ENCODE data around the gene NRP2.

NRP2 gene

DNA sequence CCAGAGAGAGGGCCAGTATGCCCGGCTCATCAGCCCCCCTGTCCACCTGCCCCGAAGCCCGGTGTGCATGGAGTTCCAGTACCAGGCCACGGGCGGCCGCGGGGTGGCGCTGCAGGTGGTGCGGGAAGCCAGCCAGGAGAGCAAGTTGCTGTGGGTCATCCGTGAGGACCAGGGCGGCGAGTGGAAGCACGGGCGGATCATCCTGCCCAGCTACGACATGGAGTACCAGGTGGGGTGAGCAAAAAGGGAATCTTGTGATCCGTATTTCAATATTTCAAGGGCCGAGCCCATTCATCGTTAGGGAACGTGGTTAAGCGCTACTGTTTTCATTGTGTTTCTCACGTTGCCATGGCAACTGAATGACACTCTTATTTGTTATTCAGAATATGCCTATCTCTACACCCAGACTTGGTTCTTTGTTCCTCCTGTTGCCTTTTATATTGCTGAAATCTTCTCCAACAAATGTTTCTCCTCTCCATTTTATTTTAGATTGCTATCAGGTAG is 81.5 kb downstream of the NRP2 start:
- no peaks in the 10 kb centered on the region for H3K4me1 ChIP-seq (ENCODE audit: low read depth, poor library complexity, severe bottlenecking)
- no peaks in the 10 kb centered on the region for H3K79me2 ChIP-seq (ENCODE audit: insufficient read depth, low read depth)
- H3K36me3 ChIP-seq (ENCODE audit: insufficient read depth): no peaks in the 10 kb centered on the region
- H4K20me1 ChIP-seq (ENCODE audit: insufficient read depth): no peaks in the 10 kb centered on the region
- H2AFZ ChIP-seq (ENCODE audit: low read depth): no peak overlapping the region
- TF ChIP-seq, protein P1, sequence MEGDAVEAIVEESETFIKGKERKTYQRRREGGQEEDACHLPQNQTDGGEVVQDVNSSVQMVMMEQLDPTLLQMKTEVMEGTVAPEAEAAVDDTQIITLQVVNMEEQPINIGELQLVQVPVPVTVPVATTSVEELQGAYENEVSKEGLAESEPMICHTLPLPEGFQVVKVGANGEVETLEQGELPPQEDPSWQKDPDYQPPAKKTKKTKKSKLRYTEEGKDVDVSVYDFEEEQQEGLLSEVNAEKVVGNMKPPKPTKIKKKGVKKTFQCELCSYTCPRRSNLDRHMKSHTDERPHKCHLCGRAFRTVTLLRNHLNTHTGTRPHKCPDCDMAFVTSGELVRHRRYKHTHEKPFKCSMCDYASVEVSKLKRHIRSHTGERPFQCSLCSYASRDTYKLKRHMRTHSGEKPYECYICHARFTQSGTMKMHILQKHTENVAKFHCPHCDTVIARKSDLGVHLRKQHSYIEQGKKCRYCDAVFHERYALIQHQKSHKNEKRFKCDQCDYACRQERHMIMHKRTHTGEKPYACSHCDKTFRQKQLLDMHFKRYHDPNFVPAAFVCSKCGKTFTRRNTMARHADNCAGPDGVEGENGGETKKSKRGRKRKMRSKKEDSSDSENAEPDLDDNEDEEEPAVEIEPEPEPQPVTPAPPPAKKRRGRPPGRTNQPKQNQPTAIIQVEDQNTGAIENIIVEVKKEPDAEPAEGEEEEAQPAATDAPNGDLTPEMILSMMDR (conservative IDR thresholded peaks at IDR 0.05; ENCODE audit: low read depth, low read length): no peak
- H3K4me3 ChIP-seq (IDR thresholded peaks at IDR 0.05; ENCODE audit: insufficient read depth, low read depth, low read length): no peak overlapping the region
- no peak overlapping the region for H3K9ac ChIP-seq
- no peak overlapping the region for H3K4me2 ChIP-seq
- no peak overlapping the region for H3K27ac ChIP-seq
- H3K27me3 ChIP-seq (ENCODE audit: insufficient read depth, low read depth): no peaks in the 10 kb centered on the region

GRCh38 chr2:205764270-205764746 is 82.0 kb downstream of the NRP2 start:
- Histone ChIP-seq H3K36me3 (ENCODE audit: insufficient read depth) (no peaks in the 10 kb centered on the region), H3K79me2 (ENCODE audit: insufficient read depth, low read depth) (no peaks in the 10 kb centered on the region), H3K4me2 (no peak overlapping the region), H3K27me3 (ENCODE audit: insufficient read depth, low read depth) (no peaks in the 10 kb centered on the region), H2AFZ (ENCODE audit: low read depth) (no peak overlapping the region), H3K4me1 (ENCODE audit: low read depth, poor library complexity, severe bottlenecking) (no peaks in the 10 kb centered on the region), H3K9ac (no peak overlapping the region), H3K4me3 (IDR thresholded peaks at IDR 0.05; ENCODE audit: insufficient read depth, low read depth, low read length) (no peak overlapping the region), H3K27ac (no peak overlapping the region), H4K20me1 (ENCODE audit: insufficient read depth) (no peaks in the 10 kb centered on the region)
- TF ChIP-seq, protein P1 (conservative IDR thresholded peaks at IDR 0.05; ENCODE audit: low read depth, low read length): no peak

GRCh38 chr2:205765151-205765550 is 82.8 kb downstream of the NRP2 start:
- Histone ChIP-seq H3K9ac (no peak overlapping the region), H3K27ac (no peak overlapping the region), H3K36me3 (ENCODE audit: insufficient read depth) (no peaks in the 10 kb centered on the region), H3K4me1 (ENCODE audit: low read depth, poor library complexity, severe bottlenecking) (no peaks in the 10 kb centered on the region), H3K27me3 (ENCODE audit: insufficient read depth, low read depth) (no peaks in the 10 kb centered on the region), H3K79me2 (ENCODE audit: insufficient read depth, low read depth) (no peaks in the 10 kb centered on the region), H3K4me3 (IDR thresholded peaks at IDR 0.05; ENCODE audit: insufficient read depth, low read depth, low read length) (no peak overlapping the region), H2AFZ (ENCODE audit: low read depth) (no peak overlapping the region), H3K4me2 (no peak overlapping the region), H4K20me1 (ENCODE audit: insufficient read depth) (no peaks in the 10 kb centered on the region)
- TF ChIP-seq, protein P1 (conservative IDR thresholded peaks at IDR 0.05; ENCODE audit: low read depth, low read length): no peak

GRCh38 chr2:205766779-205767359 is 84.6 kb downstream of the NRP2 start:
- Histone ChIP-seq H2AFZ (ENCODE audit: low read depth) (peak overlapping the region; percentile 34; the same call in 1 of the 2 replicates), H3K36me3 (ENCODE audit: insufficient read depth) (no peaks in the 10 kb centered on the region), H3K27me3 (ENCODE audit: insufficient read depth, low read depth) (no peaks in the 10 kb centered on the region), H4K20me1 (ENCODE audit: insufficient read depth) (no peaks in the 10 kb centered on the region), H3K4me2 (no peak overlapping the region), H3K9ac (no peak overlapping the region), H3K4me3 (IDR thresholded peaks at IDR 0.05; ENCODE audit: insufficient read depth, low read depth, low read length) (no peak overlapping the region), H3K4me1 (ENCODE audit: low read depth, poor library complexity, severe bottlenecking) (no peaks in the 10 kb centered on the region), H3K79me2 (ENCODE audit: insufficient read depth, low read depth) (no peaks in the 10 kb centered on the region), H3K27ac (no peak overlapping the region)
- TF ChIP-seq, protein P1 (conservative IDR thresholded peaks at IDR 0.05; ENCODE audit: low read depth, low read length): peak; percentile 88

All from KMS-11 (cell line).